HG02885 (cell line): Measurements from ENCODE around the gene UGT1A10.

ENCODE experiments used
- ATAC-seq: cut with Tn5 transposase; IDR thresholded peaks from one replicate; pipeline ENCODE4 v1.9.1; 2021; ENCODE audit warnings: mild to moderate bottlenecking; ENCODE audit not compliant: unreplicated experiment, poor library complexity

Gene UGT1A10

GRCh38 chr2:233799716-233800115 is 163.5 kb downstream of the UGT1A10 start:
- no peak for ATAC-seq

GRCh38 chr2:233800208-233800607 is 164.0 kb downstream of the UGT1A10 start:
- no peak for ATAC-seq

GRCh38 chr2:233801357-233802131 is 165.3 kb downstream of the UGT1A10 start:
- ATAC-seq = no peak

GRCh38 chr2:233802132-233802815 is 166.0 kb downstream of the UGT1A10 start:
- ATAC-seq = no peak

- ATAC-seq = no peak
Observed at GRCh38 chr2:233803292-233803911, 167.2 kb downstream of the UGT1A10 start.

GRCh38 chr2:233803994-233804393 is 167.7 kb downstream of the UGT1A10 start:
- no peak for ATAC-seq

GRCh38 chr2:233807215-233807865 is 171.1 kb downstream of the UGT1A10 start:
- no peak for ATAC-seq

GRCh38 chr2:233807966-233808935 is 172.0 kb downstream of the UGT1A10 start:
- ATAC-seq = no peak

- no peak for ATAC-seq
Observed at GRCh38 chr2:233810385-233810784, 174.1 kb downstream of the UGT1A10 start.

GRCh38 chr2:233811087-233811486 is 174.8 kb downstream of the UGT1A10 start:
- ATAC-seq = no peak

- no peak for ATAC-seq
Observed at GRCh38 chr2:233811732-233812131, 175.5 kb downstream of the UGT1A10 start.

- ATAC-seq = no peak
Observed at GRCh38 chr2:233813236-233814055, 177.2 kb downstream of the UGT1A10 start.

GRCh38 chr2:233814056-233814835 is 178.0 kb downstream of the UGT1A10 start:
- ATAC-seq = no peak

GRCh38 chr2:233815861-233816260 is 179.6 kb downstream of the UGT1A10 start:
- no peak for ATAC-seq

GRCh38 chr2:233816334-233816733 is 180.1 kb downstream of the UGT1A10 start:
- ATAC-seq = no peak

- no peak for ATAC-seq
Observed at GRCh38 chr2:233816771-233817170, 180.5 kb downstream of the UGT1A10 start.

GRCh38 chr2:233817361-233817911 is 181.2 kb downstream of the UGT1A10 start:
- no peak for ATAC-seq
